ENCODE results near the gene RBP2.

RBP2 gene

GRCh38 chr3:139447486-139447885, 28.8 kb downstream of the RBP2 start:
- no peaks in the 10 kb centered on the region for H3K4me1 ChIP-seq

DNA sequence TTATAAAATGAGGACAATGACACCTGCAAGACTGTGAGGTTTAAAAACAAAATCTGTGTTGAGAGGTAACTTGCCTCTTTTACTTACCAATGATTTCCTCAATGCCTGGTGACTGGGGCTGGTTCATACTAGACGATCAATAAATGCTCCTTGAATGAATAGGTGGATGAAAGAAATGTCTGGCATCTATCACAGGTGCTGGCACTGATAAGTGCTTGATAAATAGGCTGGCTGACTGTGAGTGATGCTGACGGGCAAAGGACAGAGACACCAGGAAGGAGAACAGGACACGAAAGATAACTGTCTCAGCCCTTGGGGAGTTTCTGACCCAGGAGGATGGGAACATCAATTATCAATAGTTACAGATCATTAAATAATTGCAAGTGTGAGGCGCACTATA, 31.9 kb downstream of the RBP2 start:
- TF ChIP-seq CTCF (IDR thresholded peaks at IDR 0.05) = no peak
- Histone ChIP-seq H2AFZ (no peak overlapping the region), H3K27ac (no peak overlapping the region), H3K4me2 (ENCODE audit: low read length) (no peak overlapping the region), H3K4me1 (peaks cover under 1% of the 10 kb centered on the region), H3K79me2 (no peaks in the 10 kb centered on the region), H3K9me3 (ENCODE audit: control insufficient read depth, low read length) (no peaks in the 10 kb centered on the region), H3K36me3 (ENCODE audit: control insufficient read depth, insufficient read depth, low read length) (no peaks in the 10 kb centered on the region), H3K4me3 (ENCODE audit: low read depth, low read length) (no peak overlapping the region), H3K9ac (no peak overlapping the region), H3K27me3 (ENCODE audit: control insufficient read depth, insufficient read depth, low read length) (no peaks in the 10 kb centered on the region)

More at GRCh38 chr3:139447486-139447885, 28.8 kb downstream of the RBP2 start:
- no peak for TF ChIP-seq CTCF (IDR thresholded peaks at IDR 0.05)
- no peaks in the 10 kb centered on the region for H3K79me2 ChIP-seq
- no peak overlapping the region for H3K27ac ChIP-seq
- H3K36me3 ChIP-seq (ENCODE audit: control insufficient read depth, insufficient read depth, low read length) = no peaks in the 10 kb centered on the region
- no peak overlapping the region for H3K9ac ChIP-seq
- H3K27me3 ChIP-seq (ENCODE audit: control insufficient read depth, insufficient read depth, low read length) = no peaks in the 10 kb centered on the region
- no peaks in the 10 kb centered on the region for H3K9me3 ChIP-seq (ENCODE audit: control insufficient read depth, low read length)
- no peak overlapping the region for H3K4me2 ChIP-seq (ENCODE audit: low read length)
- H3K4me3 ChIP-seq (ENCODE audit: low read depth, low read length) = no peak overlapping the region
- H2AFZ ChIP-seq = no peak overlapping the region

DNA sequence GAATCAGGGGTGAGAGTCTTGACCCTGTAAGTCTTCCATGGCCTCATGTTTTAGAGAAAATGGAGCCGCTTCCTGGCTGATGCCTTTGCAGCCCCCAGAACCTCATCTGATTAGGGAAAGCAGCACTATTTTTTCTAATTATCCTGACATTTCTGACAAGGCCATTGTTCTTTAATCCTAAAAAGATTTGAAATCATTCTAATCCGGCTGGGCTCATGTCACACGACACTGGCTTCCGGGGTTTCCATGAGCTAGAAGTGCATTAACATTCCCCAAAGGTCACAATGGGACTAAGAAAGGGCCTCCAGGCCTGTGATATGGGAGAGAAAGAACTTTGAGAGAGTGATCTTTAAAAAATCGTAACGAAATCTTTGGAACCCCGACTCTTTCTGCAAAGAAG, 33.1 kb downstream of the RBP2 start:
- TF ChIP-seq CTCF (IDR thresholded peaks at IDR 0.05) = no peak
- Histone ChIP-seq H2AFZ (no peak overlapping the region), H3K36me3 (ENCODE audit: control insufficient read depth, insufficient read depth, low read length) (no peaks in the 10 kb centered on the region), H3K79me2 (no peaks in the 10 kb centered on the region), H3K27ac (no peak overlapping the region), H3K4me3 (ENCODE audit: low read depth, low read length) (no peak overlapping the region), H3K27me3 (ENCODE audit: control insufficient read depth, insufficient read depth, low read length) (no peaks in the 10 kb centered on the region), H3K4me2 (ENCODE audit: low read length) (no peak overlapping the region), H3K4me1 (peaks cover 8% of the 10 kb centered on the region), H3K9ac (no peak overlapping the region), H3K9me3 (ENCODE audit: control insufficient read depth, low read length) (no peaks in the 10 kb centered on the region)

DNA sequence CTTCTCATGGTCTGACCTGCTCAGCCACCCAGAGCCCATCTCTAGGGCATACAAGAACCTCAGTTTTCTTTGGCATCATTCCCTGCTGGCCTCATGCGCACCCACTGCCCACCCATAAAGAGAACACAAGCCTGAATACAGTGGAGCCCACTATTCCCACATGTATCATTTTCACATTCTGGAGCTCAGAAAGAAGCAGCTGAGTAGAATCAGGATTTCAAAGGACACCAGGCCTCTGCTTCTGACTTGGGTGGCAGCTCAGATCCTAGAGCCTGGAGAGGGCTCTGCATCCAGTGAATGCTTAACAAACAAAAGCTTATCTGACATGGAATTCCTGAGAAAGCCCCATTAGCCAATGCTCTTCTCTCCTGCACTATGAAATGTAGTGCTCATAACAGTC, 34.7 kb downstream of the RBP2 start:
- no peaks in the 10 kb centered on the region for H3K9me3 ChIP-seq (ENCODE audit: control insufficient read depth, low read length)
- H3K4me1 ChIP-seq = peaks cover 8% of the 10 kb centered on the region
- H3K4me3 ChIP-seq (ENCODE audit: low read depth, low read length) = no peak overlapping the region
- no peak overlapping the region for H2AFZ ChIP-seq
- H3K36me3 ChIP-seq (ENCODE audit: control insufficient read depth, insufficient read depth, low read length) = no peaks in the 10 kb centered on the region
- no peaks in the 10 kb centered on the region for H3K79me2 ChIP-seq
- no peaks in the 10 kb centered on the region for H3K27me3 ChIP-seq (ENCODE audit: control insufficient read depth, insufficient read depth, low read length)
- H3K9ac ChIP-seq = no peak overlapping the region
- no peak overlapping the region for H3K27ac ChIP-seq
- no peak for TF ChIP-seq CTCF (IDR thresholded peaks at IDR 0.05)
- H3K4me2 ChIP-seq (ENCODE audit: low read length) = no peak overlapping the region

- Histone ChIP-seq H3K9ac (no peak overlapping the region), H2AFZ (no peak overlapping the region), H3K27ac (no peak overlapping the region), H3K4me2 (ENCODE audit: low read length) (no peak overlapping the region), H3K27me3 (ENCODE audit: control insufficient read depth, insufficient read depth, low read length) (no peaks in the 10 kb centered on the region), H3K36me3 (ENCODE audit: control insufficient read depth, insufficient read depth, low read length) (no peaks in the 10 kb centered on the region), H3K4me1 (peaks cover 8% of the 10 kb centered on the region), H3K79me2 (no peaks in the 10 kb centered on the region), H3K9me3 (ENCODE audit: control insufficient read depth, low read length) (no peaks in the 10 kb centered on the region), H3K4me3 (ENCODE audit: low read depth, low read length) (no peak overlapping the region)
- no peak for TF ChIP-seq CTCF (IDR thresholded peaks at IDR 0.05)
Observed at GRCh38 chr3:139440639-139441556, 35.4 kb downstream of the RBP2 start.

All from parathyroid adenoma (tissue), 2 donors.